Upper lobe of right lung (tissue), 1 donor: ENCODE data around the gene NAALAD2. TPM values are rescaled to one million over a fixed set of nuclear protein-coding genes. Genes with fewer than 3 reads are reported as not detected.
"Not testable (repeated sequence)": the region's sequence is repeated elsewhere in the genome, so short reads cannot be mapped to it uniquely, and the experiment has no call there.

ENCODE experiments used
- ATAC-seq: fragments of 200-7000 bp; cut with Tn5 transposase; one replicate; pipeline ENCODE4 v1.9.1; 2020; ENCODE audit warnings: mild to moderate bottlenecking, moderate library complexity
- DNase-seq: peaks from one replicate; pipeline ENCODE4 v3.0.0-alpha.2; 2020
- H3K27ac ChIP-seq: fragments of 200-600 bp; one replicate; pipeline ENCODE4 v1.8.0; 2022
- H3K27me3 ChIP-seq: fragments of 200-600 bp; one replicate; pipeline ENCODE4 v1.8.0; 2022; ENCODE audit warnings: mild to moderate bottlenecking
- H3K36me3 ChIP-seq: fragments of 200-600 bp; one replicate; pipeline ENCODE4 v1.8.0; 2022
- H3K4me1 ChIP-seq: fragments of 200-600 bp; one replicate; pipeline ENCODE4 v1.8.0; 2022
- H3K4me3 ChIP-seq: fragments of 200-600 bp; one replicate; pipeline ENCODE4 v1.8.0; 2022; ENCODE audit warnings: mild to moderate bottlenecking
- H3K9me3 ChIP-seq: fragments of 200-600 bp; one replicate; pipeline ENCODE4 v1.8.0; 2022
- intact Hi-C: fragments of 100-400 bp; cut with DNase I; formaldehyde crosslinking; loops from one replicate; pipeline ENCODE4 v1.11.0; 2022
- total RNA-seq: library from RNA; stranded (reverse); fragmentation: NEBNext Ultra II Directional; extraction: Animal tissue kit (Norgen Biotek cat#: 25700); gene quantifications from one replicate; pipeline ENCODE4 v1.2.1, GENCODE V29; 2021
- TF ChIP-seq, protein P1 (sequence below): fragments of 200-600 bp; IDR thresholded peaks from one replicate; pipeline ENCODE4 v1.8.0; 2022; ENCODE audit warnings: antibody characterized with exemption
- donor health status: DM: no; HTN: yes; CAD: no; lungs with severe emphysema.

NAALAD2 gene
- total RNA-seq, 1 donor from 2014 or later: 2.6 TPM

DNA sequence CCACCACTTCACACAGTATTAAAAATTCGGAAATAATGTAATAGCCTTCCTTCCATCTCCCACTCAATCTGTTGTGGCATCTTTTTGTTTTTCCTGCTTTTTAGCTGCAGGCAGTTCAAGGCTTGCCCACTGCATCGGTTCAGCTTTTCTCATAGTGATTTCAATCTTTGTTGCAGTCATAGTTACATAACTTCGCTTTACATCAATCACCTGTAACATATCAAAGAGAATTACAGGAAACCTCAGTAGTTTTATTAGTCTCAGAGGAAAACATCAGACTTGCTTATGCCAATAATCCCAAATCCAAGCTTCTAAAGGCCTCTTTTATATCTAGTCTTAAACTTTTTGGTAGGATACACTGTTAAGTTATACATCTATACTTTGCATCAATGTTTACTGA is 67.9 kb downstream of the NAALAD2 start:
- Histone ChIP-seq H3K4me3 (no peak overlapping the region), H3K27me3 (no peaks in the 10 kb centered on the region), H3K27ac (no peak overlapping the region), H3K36me3 (peaks cover 78% of the 10 kb centered on the region), H3K4me1 (no peaks in the 10 kb centered on the region), H3K9me3 (no peaks in the 10 kb centered on the region)
- TF ChIP-seq, protein P1, sequence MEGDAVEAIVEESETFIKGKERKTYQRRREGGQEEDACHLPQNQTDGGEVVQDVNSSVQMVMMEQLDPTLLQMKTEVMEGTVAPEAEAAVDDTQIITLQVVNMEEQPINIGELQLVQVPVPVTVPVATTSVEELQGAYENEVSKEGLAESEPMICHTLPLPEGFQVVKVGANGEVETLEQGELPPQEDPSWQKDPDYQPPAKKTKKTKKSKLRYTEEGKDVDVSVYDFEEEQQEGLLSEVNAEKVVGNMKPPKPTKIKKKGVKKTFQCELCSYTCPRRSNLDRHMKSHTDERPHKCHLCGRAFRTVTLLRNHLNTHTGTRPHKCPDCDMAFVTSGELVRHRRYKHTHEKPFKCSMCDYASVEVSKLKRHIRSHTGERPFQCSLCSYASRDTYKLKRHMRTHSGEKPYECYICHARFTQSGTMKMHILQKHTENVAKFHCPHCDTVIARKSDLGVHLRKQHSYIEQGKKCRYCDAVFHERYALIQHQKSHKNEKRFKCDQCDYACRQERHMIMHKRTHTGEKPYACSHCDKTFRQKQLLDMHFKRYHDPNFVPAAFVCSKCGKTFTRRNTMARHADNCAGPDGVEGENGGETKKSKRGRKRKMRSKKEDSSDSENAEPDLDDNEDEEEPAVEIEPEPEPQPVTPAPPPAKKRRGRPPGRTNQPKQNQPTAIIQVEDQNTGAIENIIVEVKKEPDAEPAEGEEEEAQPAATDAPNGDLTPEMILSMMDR: no peak
- intact Hi-C loops: no loop called here
- DNase-seq (no peak), ATAC-seq (no peak)

DNA sequence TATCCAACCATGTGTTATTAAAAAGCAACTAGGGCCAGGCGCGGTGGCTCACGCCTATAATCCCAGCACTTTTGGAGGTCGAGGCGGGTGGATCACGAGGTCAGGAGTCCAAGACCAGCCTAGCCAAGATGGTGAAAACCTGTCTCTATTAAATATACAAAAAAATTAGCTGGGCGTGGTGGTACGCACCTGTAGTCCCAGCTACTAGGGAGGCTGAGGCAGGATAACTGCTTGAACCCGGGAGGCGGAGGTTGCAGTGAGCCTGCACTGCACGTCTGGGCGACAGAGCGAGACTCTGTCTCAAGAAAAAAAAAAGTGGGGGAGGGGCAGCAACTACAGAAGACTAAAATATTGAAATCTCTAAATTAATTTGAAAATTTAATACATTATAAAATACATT is 69.9 kb downstream of the NAALAD2 start:
- H3K4me3 ChIP-seq: no peak overlapping the region
- DNase-seq: no peak
- TF ChIP-seq, protein P1: no peak
- H3K27me3 ChIP-seq: no peaks in the 10 kb centered on the region
- H3K36me3 ChIP-seq: peaks cover 86% of the 10 kb centered on the region
- no peak for ATAC-seq
- no peaks in the 10 kb centered on the region for H3K9me3 ChIP-seq
- H3K4me1 ChIP-seq: no peaks in the 10 kb centered on the region
- intact Hi-C loops: no loop called here
- no peak overlapping the region for H3K27ac ChIP-seq

DNA sequence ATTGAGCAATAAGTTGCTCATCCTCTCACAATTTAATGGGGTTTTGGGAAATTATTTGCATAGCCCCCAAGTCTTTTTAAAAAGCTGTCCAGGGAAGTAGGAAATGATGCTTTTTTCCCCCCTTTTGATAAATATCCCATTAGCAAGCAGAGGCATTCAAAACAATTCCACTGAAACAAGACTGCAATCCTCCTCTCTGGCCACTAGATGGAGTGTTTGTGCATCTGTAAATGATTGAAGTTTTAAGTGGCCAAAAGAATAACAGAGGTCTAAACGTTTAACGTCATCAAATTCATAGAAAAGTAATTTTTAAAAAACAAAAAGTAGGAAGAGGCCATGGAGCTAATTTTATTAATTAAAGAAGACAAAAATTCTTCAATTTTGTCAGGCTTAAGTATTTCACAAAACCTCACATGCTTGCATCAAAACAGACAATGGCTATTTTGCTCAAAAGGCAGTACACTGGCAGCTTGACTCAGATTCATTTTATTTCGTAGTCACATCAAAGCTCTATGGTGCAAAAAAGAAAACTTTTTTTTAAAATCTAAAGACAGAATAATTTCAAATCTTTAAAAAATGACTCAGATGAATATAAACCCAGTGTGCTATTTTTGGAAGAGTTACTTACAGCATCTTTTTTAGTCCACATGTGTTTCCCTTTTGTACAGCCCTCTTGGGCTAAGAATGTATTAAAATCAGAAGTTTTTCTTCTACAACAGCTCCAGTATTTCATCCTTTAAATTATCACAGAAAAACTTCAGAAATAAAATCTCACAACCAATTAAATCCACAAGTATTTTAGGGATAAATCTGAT is 70.6 kb downstream of the NAALAD2 start:
- H3K27ac ChIP-seq: no peak overlapping the region
- DNase-seq (no peak), ATAC-seq (peak; percentile 79)
- no peaks in the 10 kb centered on the region for H3K4me1 ChIP-seq
- H3K36me3 ChIP-seq: peaks cover 92% of the 10 kb centered on the region
- H3K9me3 ChIP-seq: no peaks in the 10 kb centered on the region
- H3K27me3 ChIP-seq: no peaks in the 10 kb centered on the region
- intact Hi-C loops: no loop called here
- TF ChIP-seq, protein P1: peak; percentile 92
- no peak overlapping the region for H3K4me3 ChIP-seq

DNA sequence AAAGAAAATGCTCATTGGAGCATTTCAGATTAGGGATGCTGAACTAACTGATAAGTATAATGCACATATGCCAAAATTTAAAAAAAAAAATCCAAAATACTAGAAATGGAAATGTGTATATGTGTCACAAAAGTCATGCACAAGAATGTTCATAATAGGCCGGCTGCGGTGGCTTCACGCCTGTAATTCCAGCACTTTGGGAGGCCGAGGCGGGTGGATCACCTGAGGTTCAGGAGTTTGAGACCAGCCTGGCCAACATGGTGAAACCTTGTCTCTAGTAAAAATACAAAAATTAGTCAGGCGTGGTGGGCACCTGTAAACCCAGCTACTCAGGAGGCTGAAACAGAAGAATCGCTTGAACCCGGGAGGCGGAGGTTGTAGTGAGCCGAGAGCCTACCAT is 73.5 kb downstream of the NAALAD2 start:
- peaks cover 96% of the 10 kb centered on the region for H3K36me3 ChIP-seq
- H3K4me1 ChIP-seq, H3K27ac ChIP-seq, H3K9me3 ChIP-seq, H3K4me3 ChIP-seq, H3K27me3 ChIP-seq, intact Hi-C loops, ATAC-seq: not testable (repeated sequence)
- peak; percentile 33 for DNase-seq

DNA sequence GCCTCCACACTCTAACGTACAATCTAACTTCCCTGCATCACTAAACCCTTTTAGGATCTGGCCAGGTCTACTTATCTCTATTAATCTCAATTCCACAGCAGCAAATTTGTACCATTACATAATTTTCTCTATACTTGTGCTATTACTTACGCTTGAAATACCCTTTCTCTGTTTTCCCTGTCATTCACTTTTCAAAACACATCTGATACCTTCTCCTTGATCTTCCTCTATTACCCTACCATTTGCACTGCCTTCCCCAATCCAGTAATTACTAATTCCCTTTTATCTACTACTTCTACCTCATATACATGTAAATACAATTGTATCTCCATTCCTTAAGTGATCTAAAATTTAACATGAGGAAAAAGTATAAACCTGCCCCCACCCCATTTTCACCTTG is 74.4 kb downstream of the NAALAD2 start:
- H3K27ac ChIP-seq: no peak overlapping the region
- H3K9me3 ChIP-seq: no peaks in the 10 kb centered on the region
- peaks cover 97% of the 10 kb centered on the region for H3K36me3 ChIP-seq
- no peaks in the 10 kb centered on the region for H3K27me3 ChIP-seq
- DNase-seq (no peak), ATAC-seq (no peak)
- TF ChIP-seq, protein P1: no peak
- H3K4me3 ChIP-seq: no peak overlapping the region
- intact Hi-C loops: no loop called here
- H3K4me1 ChIP-seq: no peaks in the 10 kb centered on the region

DNA sequence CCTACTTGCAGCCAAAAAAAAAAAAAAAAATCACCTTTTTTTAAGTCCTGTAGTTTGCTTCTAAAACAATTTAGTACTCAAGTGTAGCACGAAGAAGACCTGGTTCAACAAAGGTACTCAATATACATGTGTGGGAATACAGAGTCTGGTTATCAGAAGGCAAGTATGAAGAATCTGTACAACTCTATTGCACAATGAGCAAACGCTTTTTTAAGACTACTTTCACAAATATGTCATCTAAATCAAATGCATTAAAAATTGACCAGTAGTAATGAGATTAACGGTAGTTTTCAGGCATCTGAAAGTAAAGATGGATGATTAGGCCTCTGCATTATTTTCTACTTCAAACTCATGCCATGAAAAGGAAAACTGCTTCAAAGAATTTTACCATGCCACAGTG is 78.9 kb downstream of the NAALAD2 start:
- Histone ChIP-seq H3K27ac (no peak overlapping the region), H3K9me3 (no peaks in the 10 kb centered on the region), H3K4me1 (no peaks in the 10 kb centered on the region), H3K27me3 (no peaks in the 10 kb centered on the region), H3K36me3 (peaks cover 63% of the 10 kb centered on the region), H3K4me3 (no peak overlapping the region)
- ATAC-seq (no peak), DNase-seq (no peak)
- TF ChIP-seq, protein P1: no peak
- intact Hi-C loops: no loop called here
